A673 (cell line): ENCODE data around the gene PELO. TPM values are rescaled to one million over a fixed set of nuclear protein-coding genes. Genes with fewer than 3 reads are reported as not detected.

Experiments used
- BruUV-seq: library from RNA; stranded (reverse); fragments of 400-500 nt; replicated peaks from 2 replicates; lab custom pipeline; 2021; lab: Mats Ljungman, UMichigan
- CTCF ChIA-PET: fragments of 300-600 bp; sonication (Branson Sonifier 250); formaldehyde crosslinking; loops from one replicate; lab custom pipeline; 2022; ENCODE audit warnings: antibody characterized with exemption; lab: Charles Lee
- POLR2A ChIA-PET: fragments of 300-600 bp; sonication (Branson Sonifier 250); formaldehyde crosslinking; loops from one replicate; lab custom pipeline; 2022; ENCODE audit warnings: antibody characterized with exemption; ENCODE audit not compliant: low non-redundant PET; lab: Charles Lee
- DNase-seq: peaks from one replicate; pipeline ENCODE4 v3.0.0-alpha.2; 2015; ENCODE audit warnings: low spot score
- H3K27ac ChIP-seq: fragments of 200-600 bp; sonication (generic); 2 replicates; pipeline ENCODE4 v1.5.1; 2016; ENCODE audit warnings: mixed run types, low read depth, mild to moderate bottlenecking, mixed read lengths, antibody characterized with exemption, low read length; ENCODE audit not compliant: poor library complexity, severe bottlenecking
- H3K27me3 ChIP-seq: fragments of 200-600 bp; sonication (generic); replicated peaks from 2 replicates; pipeline ENCODE4 v1.6.1; 2017; ENCODE audit warnings: mixed run types, low read depth, mild to moderate bottlenecking, mixed read lengths, antibody characterized with exemption, low read length; ENCODE audit not compliant: insufficient read depth, poor library complexity
- H3K36me3 ChIP-seq: fragments of 200-600 bp; sonication (generic); 2 replicates; pipeline ENCODE4 v1.6.1; 2016; ENCODE audit warnings: mixed run types, mild to moderate bottlenecking, mixed read lengths, antibody characterized with exemption, low read length; ENCODE audit not compliant: insufficient read depth, poor library complexity, severe bottlenecking
- H3K4me1 ChIP-seq: fragments of 200-600 bp; sonication (generic); 2 replicates; pipeline ENCODE4 v1.6.1; 2017; ENCODE audit warnings: mixed run types, mild to moderate bottlenecking, mixed read lengths, antibody characterized with exemption, low read length; ENCODE audit not compliant: insufficient read depth, poor library complexity, severe bottlenecking
- H3K4me3 ChIP-seq: fragments of 200-600 bp; sonication (generic); 2 replicates; pipeline ENCODE4 v1.5.1; 2016; ENCODE audit warnings: low read depth, mixed run types, mild to moderate bottlenecking, mixed read lengths, low read length; ENCODE audit not compliant: poor library complexity, severe bottlenecking
- H3K9me3 ChIP-seq: fragments of 200-600 bp; sonication (generic); 2 replicates; pipeline ENCODE4 v1.6.1; 2016; ENCODE audit warnings: mixed run types, low read depth, mild to moderate bottlenecking, mixed read lengths, antibody characterized with exemption, low read length; ENCODE audit not compliant: poor library complexity, severe bottlenecking
- EZH2 ChIP-seq: fragments of 200-600 bp; sonication (generic); IDR thresholded peaks from 2 replicates; pipeline ENCODE4 v1.6.1; 2017; ENCODE audit warnings: borderline replicate concordance, low read depth, mild to moderate bottlenecking, mixed read lengths, antibody characterized with exemption, low read length; ENCODE audit not compliant: poor library complexity, severe bottlenecking
- intact Hi-C: fragments of 100-400 bp; cut with micrococcal nuclease; formaldehyde crosslinking; loops from one replicate; pipeline ENCODE4 v1.10.0; 2022; ENCODE audit not compliant: unreplicated experiment
- total RNA-seq: library from RNA; stranded (reverse); gene quantifications from 2 replicates; pipeline ENCODE4 v1.2.3, GENCODE V29; 2021
- TF ChIP-seq, protein P1 (sequence below): fragments of 300-800, 200-600 bp; sonication (generic); conservative IDR thresholded peaks from 2 replicates; pipeline ENCODE4 v1.5.1; 2017; ENCODE audit warnings: low read depth, mild to moderate bottlenecking, antibody characterized with exemption, low read length, moderate library complexity, mixed read lengths

Gene PELO
- total RNA-seq, 1 experiment from 2014 or later, result 20.3 TPM

- no peaks in the 10 kb centered on the region for H3K27me3 ChIP-seq
- H3K9me3 ChIP-seq, result no peaks in the 10 kb centered on the region
- no TSS peak for BruUV-seq
- POLR2A ChIA-PET, result no interaction called here
- H3K36me3 ChIP-seq, result no peaks in the 10 kb centered on the region
- no peak for DNase-seq
- no peak overlapping the region for H3K4me3 ChIP-seq
- TF ChIP-seq EZH2, result no peak
- TF ChIP-seq, protein P1, sequence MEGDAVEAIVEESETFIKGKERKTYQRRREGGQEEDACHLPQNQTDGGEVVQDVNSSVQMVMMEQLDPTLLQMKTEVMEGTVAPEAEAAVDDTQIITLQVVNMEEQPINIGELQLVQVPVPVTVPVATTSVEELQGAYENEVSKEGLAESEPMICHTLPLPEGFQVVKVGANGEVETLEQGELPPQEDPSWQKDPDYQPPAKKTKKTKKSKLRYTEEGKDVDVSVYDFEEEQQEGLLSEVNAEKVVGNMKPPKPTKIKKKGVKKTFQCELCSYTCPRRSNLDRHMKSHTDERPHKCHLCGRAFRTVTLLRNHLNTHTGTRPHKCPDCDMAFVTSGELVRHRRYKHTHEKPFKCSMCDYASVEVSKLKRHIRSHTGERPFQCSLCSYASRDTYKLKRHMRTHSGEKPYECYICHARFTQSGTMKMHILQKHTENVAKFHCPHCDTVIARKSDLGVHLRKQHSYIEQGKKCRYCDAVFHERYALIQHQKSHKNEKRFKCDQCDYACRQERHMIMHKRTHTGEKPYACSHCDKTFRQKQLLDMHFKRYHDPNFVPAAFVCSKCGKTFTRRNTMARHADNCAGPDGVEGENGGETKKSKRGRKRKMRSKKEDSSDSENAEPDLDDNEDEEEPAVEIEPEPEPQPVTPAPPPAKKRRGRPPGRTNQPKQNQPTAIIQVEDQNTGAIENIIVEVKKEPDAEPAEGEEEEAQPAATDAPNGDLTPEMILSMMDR, result no peak
- peaks cover 4% of the 10 kb centered on the region for H3K4me1 ChIP-seq
- intact Hi-C loops, result loop anchor here (10.0 kb wide), 1 partner anchor 315 kb away; the partner anchor contains the start of gene MOCS2
- no peak overlapping the region for H3K27ac ChIP-seq
- CTCF ChIA-PET, result no interaction called here
Measured at GRCh38 chr5:52789851-52790250, 2.1 kb downstream of the PELO start.

- Histone ChIP-seq H3K4me3 (no peak overlapping the region), H3K27ac (no peak overlapping the region), H3K27me3 (no peaks in the 10 kb centered on the region), H3K4me1 (peaks cover 4% of the 10 kb centered on the region), H3K36me3 (no peaks in the 10 kb centered on the region), H3K9me3 (no peaks in the 10 kb centered on the region)
- ChIA-PET CTCF (no interaction called here), POLR2A (no interaction called here)
- TF ChIP-seq, protein P1, result no peak
- TF ChIP-seq EZH2, result no peak
- BruUV-seq, result no TSS peak
- intact Hi-C loops, result no loop called here
- no peak for DNase-seq
Measured at GRCh38 chr5:52791366-52791765, 3.6 kb downstream of the PELO start.

GRCh38 chr5:52794519-52794918 is 6.8 kb downstream of the PELO start:
- DNase-seq, result no peak
- no TSS peak for BruUV-seq
- POLR2A ChIA-PET, result no interaction called here

More at GRCh38 chr5:52794519-52794918, 6.8 kb downstream of the PELO start:
- intact Hi-C loops, result no loop called here
- H3K4me3 ChIP-seq, result no peak overlapping the region
- no peaks in the 10 kb centered on the region for H3K36me3 ChIP-seq
- CTCF ChIA-PET, result no interaction called here
- TF ChIP-seq, protein P1, result no peak
- TF ChIP-seq EZH2, result no peak
- H3K4me1 ChIP-seq, result no peaks in the 10 kb centered on the region
- no peak overlapping the region for H3K27ac ChIP-seq
- no peaks in the 10 kb centered on the region for H3K27me3 ChIP-seq
- no peaks in the 10 kb centered on the region for H3K9me3 ChIP-seq
